Measurements from ENCODE around the gene SEMA3E. TPM values are rescaled to one million over a fixed set of nuclear protein-coding genes. Genes with fewer than 3 reads are reported as not detected.

The SEMA3E gene
- total RNA-seq, 1 donor: 1.4 TPM

DNA sequence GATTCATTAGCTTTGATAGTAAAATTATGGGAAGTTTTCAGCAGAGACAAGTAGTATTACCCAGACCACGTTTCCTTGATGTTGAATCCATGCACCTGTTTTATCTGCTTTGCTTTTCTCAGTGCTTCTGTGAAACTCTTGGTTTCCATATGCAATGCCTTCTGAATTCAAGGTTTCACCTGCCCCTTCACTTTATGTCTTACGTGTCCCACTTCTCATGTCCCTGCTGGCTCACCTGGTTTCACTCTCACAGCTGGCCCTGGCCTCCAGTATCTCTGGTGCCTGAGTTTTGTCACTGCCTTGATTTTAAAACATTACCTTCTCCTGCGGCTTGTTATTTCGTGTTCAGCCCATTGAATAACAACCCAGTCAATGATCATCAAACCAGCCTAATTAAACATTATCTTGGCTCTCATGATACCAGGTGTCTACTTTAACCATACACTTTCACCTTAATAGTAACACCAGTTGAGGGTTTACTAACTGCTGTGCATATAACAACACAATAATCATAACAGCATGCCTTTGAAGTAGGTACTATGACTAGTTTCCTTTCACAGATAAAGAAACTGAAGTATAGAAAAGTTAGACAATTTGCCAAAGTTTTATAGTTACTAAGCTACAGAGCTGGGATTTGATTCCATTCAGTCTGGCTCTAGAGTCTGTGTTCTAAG is 310.5 kb downstream of the SEMA3E start:
- DNase-seq (ENCODE audit: insufficient read length, low spot score, missing footprints): no peak
- TF ChIP-seq, protein P1, sequence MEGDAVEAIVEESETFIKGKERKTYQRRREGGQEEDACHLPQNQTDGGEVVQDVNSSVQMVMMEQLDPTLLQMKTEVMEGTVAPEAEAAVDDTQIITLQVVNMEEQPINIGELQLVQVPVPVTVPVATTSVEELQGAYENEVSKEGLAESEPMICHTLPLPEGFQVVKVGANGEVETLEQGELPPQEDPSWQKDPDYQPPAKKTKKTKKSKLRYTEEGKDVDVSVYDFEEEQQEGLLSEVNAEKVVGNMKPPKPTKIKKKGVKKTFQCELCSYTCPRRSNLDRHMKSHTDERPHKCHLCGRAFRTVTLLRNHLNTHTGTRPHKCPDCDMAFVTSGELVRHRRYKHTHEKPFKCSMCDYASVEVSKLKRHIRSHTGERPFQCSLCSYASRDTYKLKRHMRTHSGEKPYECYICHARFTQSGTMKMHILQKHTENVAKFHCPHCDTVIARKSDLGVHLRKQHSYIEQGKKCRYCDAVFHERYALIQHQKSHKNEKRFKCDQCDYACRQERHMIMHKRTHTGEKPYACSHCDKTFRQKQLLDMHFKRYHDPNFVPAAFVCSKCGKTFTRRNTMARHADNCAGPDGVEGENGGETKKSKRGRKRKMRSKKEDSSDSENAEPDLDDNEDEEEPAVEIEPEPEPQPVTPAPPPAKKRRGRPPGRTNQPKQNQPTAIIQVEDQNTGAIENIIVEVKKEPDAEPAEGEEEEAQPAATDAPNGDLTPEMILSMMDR (IDR thresholded peaks at IDR 0.05; ENCODE audit: extremely low read depth, low read depth, low read length): no peak

DNA sequence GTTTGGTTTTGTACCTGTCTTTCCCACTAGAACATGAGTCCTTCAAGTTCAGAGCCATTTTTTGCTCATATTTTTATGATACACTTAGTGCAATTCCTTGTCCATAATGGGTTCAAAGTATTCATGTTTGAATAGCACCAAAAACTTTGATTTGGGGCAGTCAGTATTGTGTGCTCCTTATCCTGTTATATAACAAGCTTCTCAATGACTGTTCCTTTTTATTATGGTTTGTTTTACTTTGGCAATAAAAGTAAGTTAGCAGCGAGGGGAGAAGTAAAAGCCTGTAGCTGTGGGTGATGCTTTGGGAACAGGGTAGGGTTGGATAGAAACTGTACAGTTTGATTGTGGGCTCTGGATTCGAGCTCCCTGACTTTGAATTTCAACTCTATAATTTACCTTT is 311.9 kb downstream of the SEMA3E start:
- DNase-seq (ENCODE audit: insufficient read length, low spot score, missing footprints): no peak
- H3K4me2 ChIP-seq (ENCODE audit: insufficient read depth, low read length): no peak overlapping the region
- H3K4me3 ChIP-seq (ENCODE audit: insufficient read depth, low read length): no peak overlapping the region
- H3K79me2 ChIP-seq (ENCODE audit: insufficient read depth, low read length): no peaks in the 10 kb centered on the region
- no peaks in the 10 kb centered on the region for H3K27me3 ChIP-seq (ENCODE audit: insufficient read depth, low read length)
- TF ChIP-seq, protein P1 (IDR thresholded peaks at IDR 0.05; ENCODE audit: extremely low read depth, low read depth, low read length): no peak
- H3K4me1 ChIP-seq (ENCODE audit: insufficient read depth, low read length): no peaks in the 10 kb centered on the region
- H2AFZ ChIP-seq (ENCODE audit: low read length): no peak overlapping the region
- H3K36me3 ChIP-seq (ENCODE audit: insufficient read depth, low read length): no peaks in the 10 kb centered on the region
- no peak overlapping the region for H3K27ac ChIP-seq (ENCODE audit: low read depth, low read length)
- H3K9me3 ChIP-seq (ENCODE audit: low read depth, low read length): no peaks in the 10 kb centered on the region
- H4K20me1 ChIP-seq (ENCODE audit: insufficient read depth, low read length): no peaks in the 10 kb centered on the region

More for the DNA sequence above, 310.5 kb downstream of the SEMA3E start:
- Histone ChIP-seq H3K4me1 (ENCODE audit: insufficient read depth, low read length) (no peaks in the 10 kb centered on the region), H3K4me2 (ENCODE audit: insufficient read depth, low read length) (no peak overlapping the region), H3K9me3 (ENCODE audit: low read depth, low read length) (no peaks in the 10 kb centered on the region), H3K27ac (ENCODE audit: low read depth, low read length) (no peak overlapping the region), H2AFZ (ENCODE audit: low read length) (no peak overlapping the region), H3K4me3 (ENCODE audit: insufficient read depth, low read length) (no peak overlapping the region), H3K36me3 (ENCODE audit: insufficient read depth, low read length) (no peaks in the 10 kb centered on the region), H3K79me2 (ENCODE audit: insufficient read depth, low read length) (no peaks in the 10 kb centered on the region), H4K20me1 (ENCODE audit: insufficient read depth, low read length) (no peaks in the 10 kb centered on the region), H3K27me3 (ENCODE audit: insufficient read depth, low read length) (no peaks in the 10 kb centered on the region)

DNA sequence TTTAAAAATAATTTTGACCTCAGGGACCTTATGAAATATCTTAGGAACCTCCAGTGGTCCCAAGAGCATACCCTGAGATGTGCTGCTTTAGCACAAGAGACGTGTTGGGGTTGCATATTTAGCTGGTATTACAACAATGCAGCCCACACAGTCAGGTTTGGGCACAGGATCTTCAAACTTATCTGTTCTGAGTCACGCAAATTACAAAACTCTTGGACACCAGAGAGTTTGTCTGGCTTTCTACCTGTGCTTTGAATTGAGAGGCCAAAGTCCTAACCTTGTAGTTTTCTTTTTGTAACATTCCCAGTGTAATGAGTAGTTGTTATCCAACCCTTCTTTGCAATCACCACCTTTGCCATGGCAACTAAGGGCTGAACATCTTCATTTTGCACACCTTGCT is 322.7 kb downstream of the SEMA3E start:
- TF ChIP-seq, protein P1 (IDR thresholded peaks at IDR 0.05; ENCODE audit: extremely low read depth, low read depth, low read length): no peak
- Histone ChIP-seq H3K4me3 (ENCODE audit: insufficient read depth, low read length) (no peak overlapping the region), H3K4me1 (ENCODE audit: insufficient read depth, low read length) (no peaks in the 10 kb centered on the region), H3K4me2 (ENCODE audit: insufficient read depth, low read length) (no peak overlapping the region), H3K79me2 (ENCODE audit: insufficient read depth, low read length) (no peaks in the 10 kb centered on the region), H3K27ac (ENCODE audit: low read depth, low read length) (no peak overlapping the region), H2AFZ (ENCODE audit: low read length) (no peak overlapping the region), H3K9me3 (ENCODE audit: low read depth, low read length) (no peaks in the 10 kb centered on the region), H4K20me1 (ENCODE audit: insufficient read depth, low read length) (no peaks in the 10 kb centered on the region), H3K27me3 (ENCODE audit: insufficient read depth, low read length) (no peaks in the 10 kb centered on the region), H3K36me3 (ENCODE audit: insufficient read depth, low read length) (no peaks in the 10 kb centered on the region)
- no peak for DNase-seq (ENCODE audit: insufficient read length, low spot score, missing footprints)

DNA sequence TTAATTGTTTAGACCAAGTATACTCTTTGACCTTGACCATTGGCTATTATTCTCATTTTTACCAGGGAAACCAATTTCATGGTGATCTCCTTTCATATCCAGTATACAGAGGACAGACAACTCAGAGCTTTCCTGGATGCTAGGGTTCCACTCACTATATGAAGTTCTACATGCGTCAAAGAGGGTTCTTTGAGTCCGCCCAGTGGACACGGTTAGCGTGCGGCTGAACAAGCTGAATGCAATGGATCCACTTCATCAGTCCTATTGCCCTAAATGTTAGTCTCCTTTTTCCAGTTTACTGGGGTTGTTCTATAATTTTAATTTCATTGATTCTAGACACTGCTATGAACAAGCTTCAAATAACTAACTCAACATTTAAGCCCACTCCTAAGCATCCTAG is 323.9 kb downstream of the SEMA3E start:
- H3K4me2 ChIP-seq (ENCODE audit: insufficient read depth, low read length): no peak overlapping the region
- no peak overlapping the region for H2AFZ ChIP-seq (ENCODE audit: low read length)
- H3K4me3 ChIP-seq (ENCODE audit: insufficient read depth, low read length): no peak overlapping the region
- no peaks in the 10 kb centered on the region for H4K20me1 ChIP-seq (ENCODE audit: insufficient read depth, low read length)
- H3K4me1 ChIP-seq (ENCODE audit: insufficient read depth, low read length): no peaks in the 10 kb centered on the region
- H3K79me2 ChIP-seq (ENCODE audit: insufficient read depth, low read length): no peaks in the 10 kb centered on the region
- H3K9me3 ChIP-seq (ENCODE audit: low read depth, low read length): no peaks in the 10 kb centered on the region
- H3K27me3 ChIP-seq (ENCODE audit: insufficient read depth, low read length): no peaks in the 10 kb centered on the region
- TF ChIP-seq, protein P1 (IDR thresholded peaks at IDR 0.05; ENCODE audit: extremely low read depth, low read depth, low read length): no peak
- DNase-seq (ENCODE audit: insufficient read length, low spot score, missing footprints): no peak
- H3K27ac ChIP-seq (ENCODE audit: low read depth, low read length): no peak overlapping the region
- no peaks in the 10 kb centered on the region for H3K36me3 ChIP-seq (ENCODE audit: insufficient read depth, low read length)
